Measurements from ENCODE around the gene CTCFL.
"Not testable (repeated sequence)": the region's sequence is repeated elsewhere in the genome, so short reads cannot be mapped to it uniquely, and the experiment has no call there.

Gene CTCFL

GRCh38 chr20:57508381-57508780, 16.6 kb downstream of the CTCFL start:
- no peak for DNase-seq

DNA sequence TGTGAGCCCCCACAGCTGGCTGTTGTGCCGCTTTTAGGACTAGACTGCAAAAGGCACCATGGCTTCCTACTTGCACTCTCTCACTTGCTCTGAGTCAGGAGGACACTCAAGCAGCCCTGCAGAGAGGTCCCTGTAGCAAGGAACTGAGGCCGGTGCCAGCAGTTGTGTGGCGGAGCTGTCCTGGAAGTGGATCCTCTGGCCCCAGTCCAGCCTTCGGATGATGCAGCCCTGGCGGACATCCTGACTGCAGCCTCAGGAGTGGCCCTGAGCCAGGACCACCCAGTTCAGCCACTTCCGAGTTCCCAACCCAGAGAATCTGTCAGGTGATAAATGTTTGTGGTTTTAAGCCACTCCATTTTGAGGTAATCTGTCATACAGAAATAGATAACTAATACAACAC, 17.5 kb downstream of the CTCFL start:
- no peak for DNase-seq

DNA sequence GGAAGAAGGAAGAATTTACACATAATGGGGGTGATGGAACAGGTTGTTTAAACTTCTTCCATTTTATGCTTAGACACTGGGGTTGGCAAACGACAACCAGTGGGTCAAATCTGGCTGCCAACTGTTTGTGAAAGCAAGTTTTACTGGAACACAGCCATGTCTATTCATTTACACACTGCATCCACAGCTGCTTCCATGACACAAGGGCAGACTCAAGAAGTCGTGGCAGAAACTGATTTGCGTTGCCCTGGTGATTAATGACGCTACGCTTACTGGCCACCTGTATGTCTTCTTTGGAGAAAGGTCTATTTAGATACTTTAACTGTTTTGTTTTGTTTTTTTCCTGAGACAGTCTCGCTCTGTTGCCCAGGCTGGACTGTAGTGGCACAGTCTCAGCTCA, 19.0 kb downstream of the CTCFL start:
- DNase-seq = no peak

- no peak for DNase-seq
Measured at GRCh38 chr20:57504411-57504810, 20.5 kb downstream of the CTCFL start.

GRCh38 chr20:57503035-57503658, 21.8 kb downstream of the CTCFL start:
- DNase-seq = no peak

GRCh38 chr20:57502336-57502700, 22.6 kb downstream of the CTCFL start:
- DNase-seq = no peak

- DNase-seq = no peak
Measured at GRCh38 chr20:57501461-57502335, 23.2 kb downstream of the CTCFL start.

GRCh38 chr20:57500962-57501361, 24.0 kb downstream of the CTCFL start:
- no peak for DNase-seq

DNA sequence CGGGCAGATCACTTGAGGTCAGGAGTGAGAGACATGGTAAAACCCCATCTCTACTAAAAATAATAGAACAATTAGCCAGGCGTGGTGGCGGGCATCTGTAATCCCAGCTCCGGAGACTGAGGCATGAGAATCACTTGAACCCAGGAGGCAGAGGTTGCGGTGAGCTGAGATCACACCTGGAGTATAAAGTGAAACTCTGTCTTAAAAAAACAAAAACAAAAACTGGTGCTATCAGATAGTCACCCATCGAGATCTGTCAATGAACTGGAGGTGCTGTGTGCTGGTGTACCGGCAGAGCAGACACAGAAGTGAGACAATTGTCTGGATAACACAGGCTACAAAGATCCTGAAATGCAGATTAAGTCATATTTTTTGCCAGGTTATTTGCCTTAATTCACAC, 24.7 kb downstream of the CTCFL start:
- DNase-seq = no peak

DNA sequence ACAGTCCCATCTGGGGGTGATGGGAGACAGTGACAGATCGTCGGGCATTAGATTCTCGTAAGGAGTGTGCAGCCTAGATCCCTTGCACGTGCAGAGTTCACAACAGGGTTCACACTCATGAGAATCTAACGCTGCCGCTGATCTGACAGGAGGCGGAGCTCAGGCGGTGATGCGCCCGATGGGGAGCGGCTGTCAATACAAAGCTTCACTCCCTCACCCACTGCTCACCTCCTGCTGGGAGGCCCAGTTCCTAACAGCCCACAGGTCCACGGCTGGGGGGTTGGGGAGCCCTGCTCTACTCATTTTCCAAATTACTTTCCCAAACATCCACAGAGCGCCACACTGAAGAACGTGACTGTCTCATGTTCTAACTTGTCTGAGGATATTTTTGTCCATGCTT, 25.3 kb downstream of the CTCFL start:
- no peak for DNase-seq

DNA sequence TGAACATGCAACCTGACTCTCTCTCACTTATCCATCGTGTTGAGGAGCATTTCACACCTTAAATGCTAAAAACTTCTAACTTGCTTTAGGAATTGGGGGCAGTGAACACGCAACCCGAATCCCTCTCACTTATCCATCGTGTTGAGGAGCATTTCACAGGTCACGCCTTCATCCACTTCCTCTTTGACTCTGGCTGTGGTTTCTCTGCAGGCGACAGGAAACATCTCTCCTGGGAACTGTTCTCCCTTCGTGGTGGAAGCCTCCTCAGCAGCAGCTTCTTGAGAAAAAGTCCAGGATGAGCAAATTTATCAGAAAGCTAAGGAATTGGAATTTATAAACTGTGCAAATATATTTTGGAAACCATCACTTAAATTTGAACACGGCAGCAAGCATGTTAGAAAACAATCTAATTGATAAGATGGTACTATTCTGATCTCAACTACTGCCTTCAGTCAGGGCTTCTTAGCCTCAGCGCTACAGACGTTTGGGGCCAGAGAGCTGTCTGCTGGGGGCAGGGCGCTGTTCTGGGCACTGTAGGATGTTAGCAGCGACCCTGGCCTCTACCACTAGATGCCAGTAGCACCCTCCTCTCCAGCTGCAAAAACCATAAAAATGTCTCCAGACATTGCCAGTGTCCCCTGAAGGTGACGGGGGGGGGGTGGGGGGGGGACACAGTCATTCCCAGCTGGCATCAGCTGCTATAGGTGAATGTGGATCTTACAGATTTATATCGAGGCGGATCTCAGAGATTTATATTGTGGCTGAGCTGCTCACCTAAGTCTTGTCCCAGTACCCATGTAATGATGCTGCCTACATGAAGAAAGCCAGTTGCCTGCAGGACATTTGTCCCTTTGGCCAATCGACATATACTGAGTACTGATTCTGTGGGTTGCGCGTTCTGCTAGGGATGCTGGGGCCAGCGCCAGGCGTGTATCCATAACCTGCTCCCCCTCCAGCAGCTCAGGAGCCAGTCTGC, 26.2 kb downstream of the CTCFL start:
- DNase-seq = no peak

GRCh38 chr20:57496592-57496991, 28.3 kb downstream of the CTCFL start:
- DNase-seq = no peak

GRCh38 chr20:57495978-57496377, 29.0 kb downstream of the CTCFL start:
- no peak for DNase-seq

DNA sequence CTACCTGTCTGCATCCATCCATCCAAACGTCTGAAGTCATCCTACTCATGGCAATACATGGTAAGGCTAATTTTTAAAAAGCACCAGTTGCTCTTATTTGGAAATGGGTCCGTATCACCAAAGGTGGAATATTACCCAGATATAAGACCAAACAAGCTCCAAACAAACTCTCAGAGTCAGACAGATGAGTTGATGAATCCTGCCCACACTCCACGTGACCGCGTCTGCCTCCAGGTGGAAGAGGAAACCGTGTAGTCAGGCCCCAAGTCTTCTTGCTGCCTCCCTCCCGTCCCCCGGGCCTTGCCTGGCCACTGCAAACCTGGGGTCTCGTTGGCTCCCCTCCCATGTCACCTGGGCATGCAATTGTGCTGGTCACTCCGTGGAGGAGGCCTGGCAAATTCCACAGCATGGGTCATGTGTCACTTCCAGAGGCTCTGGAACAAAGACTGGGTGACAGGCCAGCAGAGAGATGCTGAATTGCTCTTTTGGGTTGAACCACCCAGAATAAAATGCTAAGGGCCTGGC, 31.8 kb downstream of the CTCFL start:
- DNase-seq = no peak

DNA sequence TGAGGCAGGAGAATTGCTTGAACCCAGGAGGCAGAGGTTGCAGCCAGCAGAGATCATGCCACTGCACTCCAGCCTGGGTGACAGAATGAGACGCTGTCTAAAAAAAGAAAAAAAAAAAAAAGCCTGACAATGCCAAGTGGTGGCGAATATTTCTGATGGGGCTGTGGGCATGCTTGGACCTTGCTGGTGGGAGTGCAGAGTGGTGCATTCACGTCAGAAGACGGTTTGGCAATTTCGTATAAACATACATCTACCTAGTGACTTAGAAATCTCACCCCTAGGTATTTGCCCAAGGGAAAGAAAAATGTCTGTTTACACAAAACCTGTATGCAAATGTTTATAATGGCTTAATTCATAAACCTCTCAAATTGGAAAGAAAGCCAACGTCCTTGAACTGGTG, 33.6 kb downstream of the CTCFL start:
- no peak for DNase-seq

DNA sequence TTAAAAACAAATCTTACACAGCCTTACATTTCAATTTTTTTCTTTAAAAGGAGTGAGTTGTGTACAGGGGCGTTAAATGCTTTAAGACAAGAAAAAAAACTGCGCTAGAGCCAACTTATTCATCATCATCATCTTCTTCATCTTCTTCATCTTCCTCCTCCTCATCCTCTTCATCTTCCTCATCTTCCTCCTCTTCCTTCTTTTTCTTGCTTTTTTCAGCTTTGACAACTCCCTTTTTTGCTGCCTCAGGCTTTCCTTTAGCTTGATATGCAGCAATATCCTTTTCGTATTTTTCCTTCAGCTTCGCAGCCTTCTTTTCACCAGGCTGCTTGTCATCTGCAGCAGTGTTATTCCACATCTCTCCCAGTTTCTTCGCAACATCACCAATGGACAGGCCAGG, 36.7 kb downstream of the CTCFL start:
- DNase-seq = not testable (repeated sequence)

GRCh38 chr20:57485770-57486169, 39.2 kb downstream of the CTCFL start:
- no peak for DNase-seq

DNA sequence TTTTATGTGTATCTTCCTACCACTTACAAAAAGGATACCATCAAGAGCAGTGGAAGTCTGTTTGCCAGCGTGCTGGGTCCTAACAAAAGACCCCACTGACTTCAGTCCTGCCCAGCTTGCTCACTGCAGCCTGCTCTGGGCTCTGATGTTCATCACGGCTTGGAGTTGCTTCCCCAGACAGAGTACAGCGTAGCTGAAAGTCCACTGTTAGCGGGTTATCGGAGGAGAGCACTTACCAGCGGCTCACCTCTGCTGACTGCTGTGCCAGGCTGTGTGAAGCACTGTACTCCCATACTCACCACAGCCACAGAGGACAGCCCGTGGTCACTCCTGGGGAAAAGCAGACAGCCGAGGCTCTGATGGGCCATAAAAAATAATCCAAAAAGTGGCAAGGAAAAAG, 40.2 kb downstream of the CTCFL start:
- no peak for DNase-seq

GRCh38 chr20:57483287-57484050, 41.5 kb downstream of the CTCFL start:
- no peak for DNase-seq

- DNase-seq = no peak
Measured at GRCh38 chr20:57482796-57483195, 42.1 kb downstream of the CTCFL start.

DNA sequence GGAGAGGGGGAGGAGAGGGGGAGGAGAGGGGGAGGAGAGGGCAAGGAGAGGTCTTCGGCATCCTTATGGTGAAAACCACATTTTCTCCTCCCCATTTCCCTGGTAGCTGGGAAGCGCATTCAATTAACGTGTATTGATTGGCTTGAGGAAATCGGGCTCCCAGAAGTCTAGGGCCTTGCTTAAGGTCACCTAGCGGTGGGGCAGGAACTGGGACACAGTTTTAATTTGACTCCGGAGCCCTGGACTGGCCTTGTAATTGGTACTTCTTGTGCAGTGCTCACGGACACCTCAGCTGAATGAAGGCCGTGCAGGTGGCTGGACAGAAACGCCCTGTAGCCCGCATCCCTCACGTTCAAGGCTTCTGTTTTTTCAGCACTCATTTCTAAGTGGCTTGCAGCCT, 42.8 kb downstream of the CTCFL start:
- no peak for DNase-seq

DNA sequence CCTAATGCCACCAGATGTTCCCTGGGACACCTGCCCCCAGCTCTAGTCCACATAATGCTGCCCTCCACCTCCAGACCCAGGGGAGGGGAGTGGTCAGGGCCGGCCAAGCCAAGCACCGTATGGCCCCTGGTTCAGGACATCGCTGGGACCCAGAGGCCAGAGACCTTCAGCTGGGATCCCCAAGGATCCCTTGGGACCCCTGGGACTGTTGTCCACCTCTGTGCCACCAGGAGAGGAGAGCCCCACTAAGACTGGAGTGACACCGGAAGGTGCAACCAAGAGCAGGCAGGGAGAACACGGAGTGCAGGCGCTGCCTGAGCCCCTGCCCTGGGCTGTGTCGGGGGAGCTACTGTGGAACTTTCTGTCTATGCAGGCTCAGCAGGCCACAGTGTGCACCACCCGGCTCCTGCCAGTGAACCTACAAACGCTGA, 43.6 kb downstream of the CTCFL start:
- DNase-seq = no peak
